HG02981 (cell line): Measurements from ENCODE around the gene SCUBE1.

Experiments used
- ATAC-seq: cut with Tn5 transposase; IDR thresholded peaks from one replicate; pipeline ENCODE4 v1.9.1; 2021; ENCODE audit warnings: mild to moderate bottlenecking, moderate library complexity; ENCODE audit not compliant: unreplicated experiment

Gene SCUBE1

GRCh38 chr22:43303751-43304150 is 39.4 kb downstream of the SCUBE1 start:
- ATAC-seq = no peak

GRCh38 chr22:43303166-43303565 is 40.0 kb downstream of the SCUBE1 start:
- ATAC-seq = no peak

DNA sequence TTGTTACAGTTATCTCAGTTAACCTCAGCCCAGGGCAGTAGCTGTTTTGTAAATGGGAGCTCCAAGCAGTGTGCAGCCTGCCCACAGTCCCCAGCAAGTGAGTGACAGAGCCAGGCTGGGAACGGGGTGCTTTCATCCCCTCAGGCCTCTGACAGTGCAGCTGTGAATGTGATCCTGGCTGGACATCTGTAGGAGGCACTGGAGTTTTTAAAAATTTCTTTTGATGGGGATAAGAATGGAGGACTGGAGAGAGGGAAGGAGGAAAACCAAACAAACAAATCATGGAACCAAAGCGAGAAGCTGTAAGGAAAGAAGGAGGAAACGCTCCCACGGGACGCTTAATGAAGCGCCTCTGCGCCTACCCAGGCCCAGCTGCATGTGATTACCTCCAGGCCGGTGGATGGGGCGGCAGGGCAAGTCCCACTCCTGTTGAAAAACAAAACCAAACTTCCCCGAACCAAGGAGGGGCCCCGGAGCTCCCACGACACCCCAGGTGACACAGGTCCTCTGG is 40.6 kb downstream of the SCUBE1 start:
- ATAC-seq = no peak

DNA sequence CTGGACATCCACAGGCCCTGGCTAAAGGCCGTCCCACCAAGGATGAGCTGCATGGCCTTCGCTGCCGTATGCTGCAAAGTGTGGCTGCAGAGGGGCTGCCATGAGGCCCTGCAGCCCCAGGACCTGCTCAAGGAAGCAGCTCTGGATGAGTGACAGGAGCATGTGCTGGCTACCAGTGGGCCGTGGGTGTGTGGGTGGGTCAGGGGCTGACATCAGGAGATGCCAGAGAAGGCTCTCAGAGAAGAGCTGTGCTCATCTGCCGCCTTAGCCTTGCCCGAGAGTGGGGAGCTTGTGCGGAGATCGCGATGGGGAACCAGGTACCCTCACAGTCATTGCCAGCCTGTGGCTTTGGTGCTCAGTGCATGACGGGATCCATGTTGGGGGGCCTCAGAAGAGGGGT is 41.3 kb downstream of the SCUBE1 start:
- no peak for ATAC-seq

DNA sequence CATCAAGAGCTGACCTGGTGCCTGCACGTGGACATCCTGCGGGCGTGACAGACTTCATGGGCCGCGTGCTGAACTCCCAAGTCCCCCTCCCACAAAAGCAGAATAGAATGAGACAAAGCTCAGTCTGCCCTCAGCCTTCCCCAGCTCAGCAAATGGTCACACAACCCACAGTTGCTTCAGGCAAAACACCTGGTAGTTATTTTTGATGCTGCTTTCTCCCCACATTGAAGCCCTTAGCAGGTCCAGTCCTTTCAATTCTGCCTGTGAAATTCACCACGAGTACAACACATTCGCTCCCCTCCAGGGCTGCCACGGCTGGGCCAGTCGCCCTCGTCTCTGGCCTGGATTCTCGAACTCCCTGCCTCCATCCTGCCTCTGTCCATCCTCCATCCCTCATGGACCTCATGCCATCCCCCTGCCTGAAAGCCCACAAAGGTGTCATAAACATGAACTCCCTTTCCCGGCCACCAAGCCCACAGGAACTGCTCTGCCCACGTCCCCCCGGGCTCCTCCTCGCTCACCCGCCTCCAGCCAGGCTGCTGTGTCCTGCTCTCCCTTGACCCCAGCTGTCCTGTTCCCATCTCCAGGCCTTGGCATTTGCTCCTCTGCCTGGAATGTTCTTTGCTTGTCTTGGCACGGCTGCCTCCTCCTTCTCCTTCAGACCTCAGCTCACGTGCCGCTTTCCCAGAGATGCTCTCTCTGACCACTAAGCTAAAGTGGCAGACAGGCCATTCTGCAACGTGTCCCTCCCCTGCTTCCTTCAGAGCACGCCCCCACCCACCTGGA is 42.1 kb downstream of the SCUBE1 start:
- no peak for ATAC-seq

DNA sequence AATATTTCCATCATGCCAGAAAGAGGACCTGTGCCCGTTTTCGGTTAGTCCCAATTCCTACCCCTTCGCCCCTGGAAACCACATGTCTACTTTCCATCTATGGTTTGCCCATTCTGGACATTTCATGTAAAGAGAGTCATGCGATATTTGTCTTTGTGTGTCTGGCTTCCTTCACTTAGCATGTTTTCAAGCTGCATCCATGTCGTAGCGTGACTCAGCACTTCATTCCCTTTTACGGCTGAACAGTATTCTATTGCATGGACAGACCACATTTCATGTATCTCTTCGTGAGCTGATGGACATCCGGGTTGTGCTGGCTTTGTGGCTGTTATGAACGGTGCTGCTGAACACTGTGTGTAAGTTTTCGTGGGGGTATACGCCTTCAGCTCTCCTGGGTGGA is 43.4 kb downstream of the SCUBE1 start:
- ATAC-seq = no peak

DNA sequence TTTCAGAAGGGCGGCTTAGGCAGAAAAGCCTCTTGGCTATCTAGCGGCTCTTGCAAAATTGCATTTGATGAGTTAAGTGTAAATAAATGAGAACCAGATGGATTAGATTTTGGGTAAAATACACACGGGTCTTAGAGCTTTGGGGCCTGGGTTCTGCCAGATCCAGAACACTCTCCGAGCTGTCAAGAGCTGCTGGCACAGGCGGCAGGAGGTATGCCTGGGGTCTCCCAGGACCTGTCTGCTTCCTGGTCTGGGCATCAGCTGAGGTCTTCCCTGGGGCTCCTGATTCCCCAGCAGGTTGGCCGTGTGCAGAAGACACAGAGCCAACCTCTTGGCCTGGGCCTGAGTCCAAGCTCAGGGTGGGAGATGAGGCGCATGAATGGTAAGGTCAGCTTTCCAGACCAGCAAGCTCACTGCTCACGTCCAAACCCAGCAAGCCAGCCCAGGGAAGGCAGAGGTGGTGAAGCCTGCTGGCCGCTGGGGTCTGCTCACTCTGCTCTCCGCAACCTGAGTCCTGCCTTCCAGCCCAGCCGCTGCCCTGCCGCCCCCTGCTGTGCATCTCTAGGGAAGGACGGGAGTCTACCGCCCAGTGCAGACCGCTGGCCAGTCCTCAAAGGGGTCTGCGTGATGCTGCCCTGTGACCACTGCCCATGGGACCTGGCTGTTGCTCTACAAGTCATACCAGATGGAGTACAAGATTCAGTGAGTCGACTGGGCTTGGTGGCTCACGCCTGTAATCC is 44.9 kb downstream of the SCUBE1 start:
- no peak for ATAC-seq

DNA sequence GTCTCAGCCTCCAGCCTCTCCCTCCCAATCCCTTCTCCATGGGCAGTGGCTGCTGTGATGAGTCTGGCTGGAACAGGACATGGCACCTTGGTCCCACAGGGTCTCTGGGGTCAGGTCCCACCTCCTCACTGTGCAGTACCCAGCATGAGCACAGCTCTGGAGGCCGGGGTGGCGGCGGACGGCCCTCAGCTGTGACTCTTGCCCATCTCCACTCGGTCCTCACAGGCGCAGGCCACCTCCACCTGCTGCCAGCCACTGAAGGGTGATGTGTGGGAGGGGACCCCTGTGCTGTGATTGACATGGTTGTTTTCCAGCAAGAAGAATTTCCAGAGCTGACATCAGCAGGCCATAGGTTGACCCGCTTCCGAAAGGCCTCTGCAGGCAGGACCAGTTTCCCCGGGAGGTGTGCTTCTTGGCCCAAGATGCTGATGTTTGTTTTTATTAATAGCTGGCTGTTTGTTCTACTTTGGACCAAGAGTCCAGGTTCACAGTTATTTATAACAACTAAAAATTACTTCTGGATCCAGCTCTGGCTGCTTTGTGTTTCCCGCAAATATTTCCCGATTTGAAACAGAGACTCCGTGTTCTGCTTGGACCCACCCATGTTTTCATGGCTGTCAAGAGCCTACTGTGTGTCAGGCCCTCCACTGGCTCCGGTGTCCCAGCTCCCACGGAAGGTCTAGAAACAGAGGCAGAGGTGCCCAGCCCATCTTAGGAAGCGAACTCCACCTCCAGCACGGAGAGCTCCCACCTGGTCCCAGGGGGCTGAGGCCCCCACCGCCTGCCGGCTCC is 45.7 kb downstream of the SCUBE1 start:
- no peak for ATAC-seq

GRCh38 chr22:43296276-43296902 is 46.8 kb downstream of the SCUBE1 start:
- no peak for ATAC-seq

GRCh38 chr22:43295660-43296059 is 47.5 kb downstream of the SCUBE1 start:
- no peak for ATAC-seq

GRCh38 chr22:43295173-43295572 is 48.0 kb downstream of the SCUBE1 start:
- no peak for ATAC-seq

DNA sequence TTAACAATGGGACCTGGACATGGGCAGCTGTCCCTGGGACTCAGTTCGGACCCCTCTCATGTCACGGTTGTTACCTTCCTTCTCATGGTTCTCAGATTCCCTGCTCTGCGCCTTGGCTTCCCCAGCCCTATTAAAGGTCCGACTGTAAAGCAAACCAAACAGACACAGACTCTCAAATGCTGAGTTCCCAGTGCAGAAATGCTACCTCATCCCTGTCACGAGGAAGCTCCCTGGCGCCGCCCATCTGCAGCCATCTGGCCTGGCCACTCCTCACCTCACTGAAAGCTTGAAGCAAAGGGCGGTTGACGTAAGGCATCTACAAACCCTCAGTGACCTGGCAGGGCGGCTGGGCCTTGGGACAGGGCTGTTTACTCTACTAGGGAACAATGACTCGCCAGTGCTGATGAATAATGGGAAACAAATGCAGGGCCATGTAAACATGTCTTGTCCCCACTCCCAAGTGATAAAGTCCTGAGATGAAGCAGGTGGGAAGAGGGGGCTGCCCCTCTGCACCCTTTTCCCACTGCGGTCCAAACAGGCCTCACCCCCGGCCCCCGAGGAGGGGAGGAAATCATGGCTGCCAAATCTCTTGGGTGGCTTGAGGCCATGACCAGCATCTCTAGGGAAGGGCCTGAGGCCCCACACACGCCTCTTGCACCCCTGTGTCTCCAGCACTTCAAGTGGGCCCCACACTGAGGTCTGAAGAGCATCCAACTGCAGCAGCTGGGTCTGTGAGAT is 49.3 kb downstream of the SCUBE1 start:
- no peak for ATAC-seq

- no peak for ATAC-seq
Observed at GRCh38 chr22:43293259-43293654, 49.9 kb downstream of the SCUBE1 start.

DNA sequence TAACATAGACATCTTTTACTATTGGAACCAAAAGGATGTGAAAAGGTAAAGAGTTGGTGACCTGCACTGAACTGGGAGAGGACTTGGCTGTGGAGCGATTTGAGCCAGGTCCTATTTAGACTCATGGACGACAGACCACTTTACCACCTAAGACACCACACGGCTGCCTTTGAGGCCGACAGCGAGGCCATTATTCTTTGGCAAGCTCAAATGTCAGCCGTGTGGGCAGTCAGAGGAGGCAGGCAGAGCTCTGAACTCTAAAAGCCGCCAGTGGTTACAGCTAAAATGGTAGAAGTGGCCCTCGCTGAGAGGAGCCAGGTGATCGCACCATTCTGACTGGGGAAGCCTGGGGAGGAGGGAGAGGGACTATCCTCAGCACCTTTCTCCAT is 50.5 kb downstream of the SCUBE1 start:
- no peak for ATAC-seq

DNA sequence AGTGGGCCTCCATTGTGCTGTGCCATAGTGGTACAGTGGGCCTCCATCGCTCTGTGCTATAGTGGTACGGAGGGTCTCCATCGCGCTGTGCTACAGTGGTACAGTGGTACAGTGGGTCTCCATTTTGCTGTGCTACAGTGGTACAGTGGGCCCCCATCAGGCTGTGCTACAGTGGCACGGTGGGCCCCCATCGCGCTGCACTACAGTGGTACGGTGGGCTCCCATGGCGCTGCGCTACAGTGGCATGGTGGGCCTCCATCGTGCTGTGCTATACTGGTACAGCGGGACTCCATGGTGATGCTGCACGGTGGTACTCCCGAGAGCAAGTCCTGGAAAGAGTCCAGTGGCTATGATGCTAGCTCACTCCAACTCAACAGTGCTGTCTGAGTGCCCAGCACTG is 51.8 kb downstream of the SCUBE1 start:
- ATAC-seq = no peak

DNA sequence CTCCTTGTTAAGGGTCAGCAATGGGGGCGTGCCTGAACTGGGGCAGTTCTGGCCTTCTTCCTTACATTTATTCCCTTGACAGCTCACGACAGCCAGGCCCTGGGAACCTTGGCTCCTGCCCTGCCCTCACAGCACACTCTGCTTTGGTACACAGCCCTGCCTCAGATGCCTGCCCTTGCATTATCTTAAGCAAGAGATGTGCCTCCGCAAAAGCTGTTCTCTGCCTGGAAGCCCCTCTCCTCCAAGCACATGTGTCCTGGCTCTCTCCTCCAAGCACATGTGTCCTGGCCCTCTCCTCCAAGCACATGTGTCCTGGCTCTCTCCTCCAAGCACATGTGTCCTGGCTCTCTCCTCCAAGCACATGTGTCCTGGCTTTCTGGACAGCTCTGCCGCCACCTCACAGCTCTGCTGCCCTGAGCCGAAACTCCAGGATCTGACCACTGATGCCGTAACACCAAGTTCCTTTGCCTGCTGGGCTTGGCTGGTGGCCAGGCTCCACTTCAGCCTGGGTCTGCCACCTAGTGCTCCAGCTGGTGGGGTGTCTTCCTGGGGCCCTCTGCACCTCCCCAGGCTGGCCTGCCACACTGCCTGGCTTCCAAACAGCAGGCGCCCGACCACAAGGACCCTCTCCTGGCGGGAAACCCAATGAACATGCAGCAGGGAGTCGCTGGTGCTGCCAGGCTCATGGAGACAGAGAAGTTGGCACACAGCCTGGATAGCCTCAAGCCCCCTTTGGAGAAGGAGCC is 53.0 kb downstream of the SCUBE1 start:
- ATAC-seq = no peak

- no peak for ATAC-seq
Observed at GRCh38 chr22:43289531-43289963, 53.6 kb downstream of the SCUBE1 start.

GRCh38 chr22:43288807-43289420 is 54.3 kb downstream of the SCUBE1 start:
- no peak for ATAC-seq

- no peak for ATAC-seq
Observed at GRCh38 chr22:43288378-43288777, 54.8 kb downstream of the SCUBE1 start.
